B cell (primary cell): ENCODE data around the gene SERPINB6. TPM values are rescaled to one million over a fixed set of nuclear protein-coding genes. Genes with fewer than 3 reads are reported as not detected.

ENCODE experiments used
- ATAC-seq: fragments of 200-7000 bp; cut with Tn5 transposase; one replicate; pipeline ENCODE4 v1.10.0; 2021; ENCODE audit warnings: low read depth, mild to moderate bottlenecking, moderate number of reproducible peaks, moderate library complexity
- CTCF ChIA-PET: fragments of 350-600 bp; sonication (Branson Sonifier 250); formaldehyde crosslinking; loops from one replicate; lab custom pipeline; 2021; ENCODE audit warnings: antibody characterized with exemption, inconsistent platforms; lab: Charles Lee
- POLR2A ChIA-PET: fragments of 350-600 bp; sonication (Branson Sonifier 250); formaldehyde crosslinking; loops from one replicate; lab custom pipeline; 2021; ENCODE audit warnings: antibody characterized with exemption; lab: Charles Lee
- DNase-seq: peaks from one replicate; pipeline ENCODE4 v3.0.0; 2013
- H2AFZ ChIP-seq: 2 replicates; pipeline ENCODE4 v1.6.1; 2012; ENCODE audit warnings: mild to moderate bottlenecking, low read depth, low read length; ENCODE audit not compliant: insufficient read depth, poor library complexity, severe bottlenecking
- H3K27ac ChIP-seq, 2 donors: 1 replicate in 1 of 2; 2 replicates in 1 of 2; pipeline ENCODE4 v1.5.1; 2012 to 2013; ENCODE audit warnings: low read length in 2 of 2, mild to moderate bottlenecking in 2 of 2, moderate library complexity in 1 of 2
- H3K27me3 ChIP-seq, 4 experiments: fragments of 200-600 bp in 1 of 4; sonication (generic) in 1 of 4; replicated peaks in 1 of 4; 1 replicate in 2 of 4; 2 replicates in 2 of 4; pipeline versions ENCODE4 v1.6.1 to v1.7.0; 2013 to 2016; ENCODE audit warnings: low read length in 3 of 4, mild to moderate bottlenecking in 2 of 4, mixed read lengths in 1 of 4, moderate library complexity in 1 of 4; ENCODE audit not compliant: insufficient read depth in 4 of 4, control insufficient read depth in 3 of 4; ENCODE audit errors: control extremely low read depth in 1 of 4
- H3K36me3 ChIP-seq, 2 experiments: replicated peaks in 1 of 2; 1 replicate in 1 of 2; 2 replicates in 1 of 2; pipeline versions ENCODE4 v1.6.1 to v1.7.1; 2013; ENCODE audit warnings: low read length in 1 of 2; ENCODE audit not compliant: insufficient read depth in 2 of 2, control insufficient read depth in 1 of 2; ENCODE audit errors: control extremely low read depth in 1 of 2, extremely low read depth in 1 of 2
- H3K4me1 ChIP-seq, 2 donors: fragments of 200-600 bp in 1 of 2; sonication (generic) in 1 of 2; 1 replicate in 1 of 2; 2 replicates in 1 of 2; pipeline versions ENCODE4 v1.5.1 to v1.6.1; 2013 to 2017; ENCODE audit warnings: low read length in 2 of 2; ENCODE audit not compliant: control insufficient read depth in 2 of 2, insufficient read depth in 2 of 2
- H3K4me2 ChIP-seq: replicated peaks from 2 replicates; pipeline ENCODE3; 2012; ENCODE audit warnings: mild to moderate bottlenecking, low read depth, low read length; ENCODE audit not compliant: poor library complexity, severe bottlenecking
- H3K4me3 ChIP-seq, 5 experiments: fragments of 200-600 bp in 1 of 5; sonication (generic) in 1 of 5; 1 replicate in 3 of 5; 2 replicates in 2 of 5; pipeline versions ENCODE4 v1.5.1 to v1.7.0; 2011 to 2016; ENCODE audit warnings: low read length in 4 of 5, mild to moderate bottlenecking in 4 of 5, low read depth in 2 of 5, control low read depth in 1 of 5, moderate library complexity in 1 of 5; ENCODE audit not compliant: insufficient read depth in 1 of 5; ENCODE audit errors: control extremely low read depth in 1 of 5, extremely low read depth in 1 of 5
- H3K79me2 ChIP-seq: fragments of 200-600 bp; sonication (generic); one replicate; pipeline ENCODE4 v1.6.0; 2016; ENCODE audit warnings: low read length; ENCODE audit not compliant: control insufficient read depth, insufficient read depth
- H3K9ac ChIP-seq: fragments of 200-600 bp; sonication (generic); 2 replicates; pipeline ENCODE4 v1.6.1; 2017; ENCODE audit warnings: mild to moderate bottlenecking, low read length, moderate library complexity
- H3K9me3 ChIP-seq, 3 donors: one replicate each; pipeline versions ENCODE4 v1.6.1 to v1.7.1; 2013; ENCODE audit warnings: low read length in 2 of 3; ENCODE audit not compliant: control insufficient read depth in 2 of 3, insufficient read depth in 1 of 3; ENCODE audit errors: control extremely low read depth in 1 of 3
- H4K20me1 ChIP-seq: 2 replicates; pipeline ENCODE4 v1.6.0; 2012; ENCODE audit warnings: mild to moderate bottlenecking, low read length; ENCODE audit not compliant: insufficient read depth, control insufficient read depth, poor library complexity, severe bottlenecking
- H3K27ac Mint-ChIP-seq: one replicate; pipeline ENCODE4 v1.8.0; 2021; ENCODE audit warnings: mixed read lengths
- H3K27me3 Mint-ChIP-seq: one replicate; pipeline ENCODE4 v1.8.0; 2021; ENCODE audit warnings: mixed read lengths
- H3K4me1 Mint-ChIP-seq: one replicate; pipeline ENCODE4 v1.8.0; 2021; ENCODE audit warnings: mixed read lengths
- H3K4me3 Mint-ChIP-seq: one replicate; pipeline ENCODE4 v1.8.0; 2021; ENCODE audit warnings: mixed read lengths
- H3K9me3 Mint-ChIP-seq: one replicate; pipeline ENCODE4 v1.8.0; 2022; ENCODE audit warnings: mixed read lengths; ENCODE audit not compliant: insufficient read depth
- EZH2 ChIP-seq: IDR thresholded peaks from 2 replicates; pipeline ENCODE4 v1.6.1; 2012; ENCODE audit warnings: borderline replicate concordance, low read depth, mild to moderate bottlenecking, moderate library complexity, low read length; ENCODE audit not compliant: insufficient read depth, poor library complexity, severe bottlenecking
- WGBS: methylation state at CpG from one replicate; pipeline ENCODE4 v1.1.5; 2013; ENCODE audit warnings: missing lambda C conversion rate; ENCODE audit not compliant: insufficient coverage; 5-methylcytosine and 5-hydroxymethylcytosine counted together
- intact Hi-C: fragments of 100-400 bp; cut with micrococcal nuclease; formaldehyde crosslinking; loops from one replicate; pipeline ENCODE4 v1.10.0; 2022
- polyA plus RNA-seq: library from polyadenylated mRNA; depleted of rRNA; stranded (reverse); fragments of >200 nt; gene quantifications from 2 replicates; pipeline ENCODE4 v1.2.3, GENCODE V29; 2012
- total RNA-seq, 2 donors: library from RNA; stranded (reverse); fragments of 120-200 nt in 1 of 2; gene quantifications; 1 replicate in 1 of 2; 2 replicates in 1 of 2; pipeline versions ENCODE4 v1.2.3 to v1.2.4, GENCODE V29; 2013 to 2022
- TF ChIP-seq, protein P1 (sequence below): fragments of 200-600 bp; IDR thresholded peaks from one replicate; pipeline ENCODE4 v1.8.0; 2022; ENCODE audit warnings: antibody characterized with exemption, mild to moderate bottlenecking

The SERPINB6 gene
- total and polyA plus RNA-seq, 2 donors (not counting 1 experiment from before 2014, with no cell fraction given), result 35.2 to 58.5 TPM

DNA sequence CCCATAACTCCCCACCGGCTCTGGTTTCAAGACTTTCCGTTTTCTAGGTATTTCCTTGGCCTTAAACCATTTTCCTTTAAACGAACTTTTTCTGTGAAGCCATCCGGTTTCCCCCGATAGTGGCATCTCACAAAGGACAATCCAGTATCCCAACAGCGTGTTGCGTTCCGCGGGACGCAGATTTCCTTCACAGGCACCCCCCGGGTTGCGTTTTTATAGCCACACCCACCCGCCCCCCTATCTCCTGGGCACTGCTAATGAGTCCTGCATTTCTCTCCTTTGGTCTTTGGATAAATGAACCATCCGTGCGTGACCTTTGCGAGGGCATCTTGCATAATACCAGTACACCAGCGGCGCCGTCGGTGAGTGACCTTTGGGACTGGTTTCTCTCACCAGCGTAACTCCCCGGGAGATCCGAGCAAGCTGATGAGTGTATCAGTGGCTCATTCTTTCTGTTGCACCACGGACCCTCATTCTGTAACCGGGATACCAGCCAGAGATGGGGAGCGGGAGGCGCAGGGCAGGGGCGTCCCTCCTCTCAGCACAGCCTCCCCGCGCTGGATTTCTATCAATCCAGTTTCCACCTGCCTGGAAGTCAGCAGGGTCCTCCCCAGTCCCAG lies 27.7 kb upstream of the SERPINB6 start:
- Mint-ChIP-seq H3K9me3 (no peaks in the 10 kb centered on the region), H3K27ac (peak overlapping the region; percentile 89), H3K4me3 (peak overlapping the region; percentile 96), H3K4me1 (peaks cover 20% of the 10 kb centered on the region), H3K27me3 (no peaks in the 10 kb centered on the region)
- Histone ChIP-seq H3K4me1 (peaks cover 11 to 21% of the 10 kb centered on the region in 2 donors), H3K9me3 (no peaks in the 10 kb centered on the region), H3K4me2 (peak overlapping the region; percentile 100), H3K79me2 (no peaks in the 10 kb centered on the region), H3K27me3 (no peaks in the 10 kb centered on the region), H3K27ac (peak overlapping the region; percentile 44 to 64), H3K4me3 (peak overlapping the region; percentile 32 to 91 (median 70)), H2AFZ (peak overlapping the region; percentile 85), H4K20me1 (no peaks in the 10 kb centered on the region), H3K9ac (peak overlapping the region; percentile 82), H3K36me3 (no peaks in the 10 kb centered on the region)
- WGBS, result under 1% methylated on average over 29 of the region's 30 CpGs
- ATAC-seq (peak; percentile 29), DNase-seq (no peak)
- CTCF ChIA-PET, result interaction anchor here (0.6 to 4.1 kb wide), 13 partner anchors 9 to 734 kb away, joined by 3 to 83 read pairs (median 5); partner anchors contain the start of gene RIPK1
- POLR2A ChIA-PET, result interaction anchor here (0.6 to 2.1 kb wide), 11 partner anchors 10 to 1775 kb away, joined by 3 to 9 read pairs (median 4); partner anchors contain the start of gene RIPK1
- intact Hi-C loops, result loop anchor here (1.0 to 2.0 kb wide), 7 partner anchors 9 to 252 kb away; partner anchors contain the start of genes BPHL and RIPK1
- TF ChIP-seq EZH2, result no peak
- TF ChIP-seq, protein P1, sequence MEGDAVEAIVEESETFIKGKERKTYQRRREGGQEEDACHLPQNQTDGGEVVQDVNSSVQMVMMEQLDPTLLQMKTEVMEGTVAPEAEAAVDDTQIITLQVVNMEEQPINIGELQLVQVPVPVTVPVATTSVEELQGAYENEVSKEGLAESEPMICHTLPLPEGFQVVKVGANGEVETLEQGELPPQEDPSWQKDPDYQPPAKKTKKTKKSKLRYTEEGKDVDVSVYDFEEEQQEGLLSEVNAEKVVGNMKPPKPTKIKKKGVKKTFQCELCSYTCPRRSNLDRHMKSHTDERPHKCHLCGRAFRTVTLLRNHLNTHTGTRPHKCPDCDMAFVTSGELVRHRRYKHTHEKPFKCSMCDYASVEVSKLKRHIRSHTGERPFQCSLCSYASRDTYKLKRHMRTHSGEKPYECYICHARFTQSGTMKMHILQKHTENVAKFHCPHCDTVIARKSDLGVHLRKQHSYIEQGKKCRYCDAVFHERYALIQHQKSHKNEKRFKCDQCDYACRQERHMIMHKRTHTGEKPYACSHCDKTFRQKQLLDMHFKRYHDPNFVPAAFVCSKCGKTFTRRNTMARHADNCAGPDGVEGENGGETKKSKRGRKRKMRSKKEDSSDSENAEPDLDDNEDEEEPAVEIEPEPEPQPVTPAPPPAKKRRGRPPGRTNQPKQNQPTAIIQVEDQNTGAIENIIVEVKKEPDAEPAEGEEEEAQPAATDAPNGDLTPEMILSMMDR, result no peak
